ENCODE data around the gene SEMA7A. TPM values are rescaled to one million over a fixed set of nuclear protein-coding genes. Genes with fewer than 3 reads are reported as not detected.
"Not testable (repeated sequence)": the region's sequence is repeated elsewhere in the genome, so short reads cannot be mapped to it uniquely, and the experiment has no call there.

SEMA7A gene
- polyA plus RNA-seq, 4 donors = 0.45 to 4.3 (median 1.6) TPM

DNA sequence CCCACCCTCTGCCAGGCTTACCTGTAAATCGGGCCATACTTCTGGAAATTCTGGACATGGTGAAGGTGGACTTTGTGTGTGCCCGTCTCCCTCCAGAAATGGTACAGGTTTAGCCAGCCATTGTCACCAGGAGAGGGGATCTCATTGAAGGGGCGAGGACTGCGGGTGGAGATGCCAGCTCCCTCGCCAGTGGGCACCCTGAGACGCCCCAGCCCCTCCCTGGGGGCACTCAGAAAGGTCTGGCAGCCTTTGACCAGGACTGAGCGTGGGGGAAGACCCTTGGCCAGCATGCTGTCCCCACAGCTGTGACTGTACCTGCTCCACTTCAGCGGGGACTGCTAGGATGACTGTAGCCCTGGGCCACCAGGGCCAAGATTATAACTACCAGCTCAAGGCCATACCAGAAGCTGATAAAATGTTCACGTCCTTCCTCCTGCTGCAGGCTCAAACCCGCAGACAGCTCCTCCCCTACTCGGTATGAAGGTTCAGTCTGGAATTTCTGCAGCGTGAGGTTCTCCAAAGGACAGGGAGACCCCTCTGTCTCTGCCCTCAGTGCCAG, 66.4 kb downstream of the SEMA7A start, which contains the start of gene CYP11A1:
Gene CYP11A1 (minus strand): TSS at position 351 of the 559 bp plus-strand sequence. CDS start 61 bp downstream, at position 290.
- H3K4me3 ChIP-seq (ENCODE audit: low read depth in 1 of 3, low read length in 3 of 3) = no peak within 1 kb of the TSS
- no peak for FAIRE-seq
- DNase-seq = no peak
- no peaks in the 10 kb centered on the region for H3K36me3 ChIP-seq (ENCODE audit: control insufficient read depth in 3 of 3, insufficient read depth in 2 of 3, low read depth in 1 of 3, low read length in 3 of 3)
- H3K4me1 ChIP-seq (ENCODE audit: control insufficient read depth in 3 of 3, insufficient read depth in 2 of 3, low read depth in 1 of 3, low read length in 2 of 3) = no peaks in the 10 kb centered on the region
- H3K27ac ChIP-seq (ENCODE audit: low read depth in 1 of 3, low read length in 2 of 3) = no peak within 1 kb of the TSS
- H3K27me3 ChIP-seq (ENCODE audit: control insufficient read depth in 3 of 3, insufficient read depth in 3 of 3, low read length in 3 of 3) = peaks cover 3 to 38% (median 12%) of the 10 kb centered on the region in 3 donors
- no peaks in the 10 kb centered on the region for H3K9me3 ChIP-seq (ENCODE audit: control insufficient read depth in 2 of 2, insufficient read depth in 1 of 2, low read depth in 1 of 2, low read length in 1 of 2)
- WGBS, 3 donors = 56 to 81% (median 65%) methylated on average over 12 of the region's 12 CpGs

DNA sequence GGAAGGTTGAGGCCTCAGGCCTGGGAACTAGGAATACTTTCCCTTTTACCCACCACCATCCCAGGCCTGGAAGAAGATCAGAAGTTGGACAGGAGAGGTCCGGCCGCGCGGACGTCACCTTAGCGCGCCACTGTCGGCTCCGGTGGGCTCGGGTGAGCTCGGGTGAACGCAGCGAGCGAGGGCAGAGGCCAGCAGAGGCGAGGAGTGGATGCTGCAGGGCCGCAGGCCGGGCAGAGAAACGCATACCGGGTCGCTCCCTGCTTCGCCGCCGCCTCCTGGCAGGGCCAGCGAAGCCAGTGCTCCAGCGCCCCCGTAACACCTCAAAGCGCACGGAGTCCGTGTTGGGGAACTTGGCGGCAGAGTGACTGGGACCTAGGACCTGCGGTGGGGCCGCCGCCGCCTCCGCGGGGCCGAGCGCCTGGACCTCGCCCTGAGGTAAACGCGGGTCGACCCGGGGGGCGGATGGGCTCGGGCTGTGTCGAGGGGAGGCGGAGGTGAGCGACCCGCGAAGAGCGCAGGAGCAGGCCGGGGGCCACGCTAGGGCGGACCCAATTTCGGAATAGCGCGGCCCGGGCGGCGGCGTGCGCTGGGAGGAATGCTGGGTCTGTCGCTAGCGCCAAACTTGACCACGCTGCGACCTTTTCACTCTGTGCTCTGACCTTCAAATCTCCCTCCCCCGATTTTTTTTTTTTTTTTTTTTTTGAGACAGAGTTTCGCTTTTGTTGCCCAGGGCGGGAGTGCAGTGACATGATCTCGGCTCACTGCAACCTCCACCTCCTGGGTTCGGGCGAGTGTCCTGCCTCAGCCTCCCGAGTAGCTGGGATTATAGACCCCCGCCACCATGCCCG, 67.9 kb downstream of the SEMA7A start:
- H3K27ac ChIP-seq (ENCODE audit: low read depth in 1 of 3, low read length in 2 of 3) = peak overlapping the region in 1 of 3 donors; percentile 36
- peak overlapping the region in 2 of 3 donors; percentile 32 to 49 for H3K4me3 ChIP-seq (ENCODE audit: low read depth in 1 of 3, low read length in 3 of 3)
- DNase-seq = peak in 1 of 2 donors; percentile 68

DNA sequence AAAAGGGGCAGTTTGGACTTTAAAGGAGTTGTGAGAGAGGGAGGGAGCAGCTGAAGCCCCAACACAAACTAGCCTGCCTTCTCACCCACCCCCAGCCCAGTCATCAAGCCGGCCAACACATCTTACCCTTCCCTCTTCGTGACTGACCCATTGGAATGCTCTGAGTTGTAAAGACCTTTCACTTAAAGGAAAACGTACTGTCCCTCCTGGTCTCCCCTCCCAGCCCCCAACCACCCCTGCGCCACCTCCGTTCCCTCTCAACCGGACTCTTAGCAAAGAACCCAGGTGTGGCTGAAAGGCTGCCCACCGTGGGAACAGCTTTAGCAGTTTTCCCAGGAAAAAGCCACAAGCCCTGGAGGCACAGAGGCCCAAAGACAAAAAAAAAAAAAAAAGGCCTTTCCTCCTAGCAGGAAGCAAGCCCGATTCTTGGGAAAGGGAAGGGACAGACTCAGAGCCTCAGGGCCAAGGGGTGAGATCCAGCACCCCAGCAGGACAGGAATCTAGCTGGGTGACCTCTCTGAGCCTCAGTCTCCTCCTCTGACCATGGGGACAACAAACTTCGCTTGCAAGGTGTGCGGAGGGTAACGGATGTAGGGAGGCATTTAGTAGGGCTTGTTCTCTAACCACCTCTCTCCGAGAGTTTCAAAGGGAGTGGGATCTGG, 68.7 kb downstream of the SEMA7A start:
- DNase-seq = no peak
- WGBS, 3 donors = 74 to 86% (median 80%) methylated on average over 12 of the region's 12 CpGs
- FAIRE-seq = no peak
- H3K4me3 ChIP-seq (ENCODE audit: low read depth in 1 of 3, low read length in 3 of 3) = peak overlapping the region in 2 of 3 donors; percentile 32 to 49
- H3K9me3 ChIP-seq (ENCODE audit: control insufficient read depth in 2 of 2, insufficient read depth in 1 of 2, low read depth in 1 of 2, low read length in 1 of 2) = no peaks in the 10 kb centered on the region
- peaks cover 3 to 32% (median 12%) of the 10 kb centered on the region in 3 donors for H3K27me3 ChIP-seq (ENCODE audit: control insufficient read depth in 3 of 3, insufficient read depth in 3 of 3, low read length in 3 of 3)
- H3K4me1 ChIP-seq (ENCODE audit: control insufficient read depth in 3 of 3, insufficient read depth in 2 of 3, low read depth in 1 of 3, low read length in 2 of 3) = no peaks in the 10 kb centered on the region
- H3K36me3 ChIP-seq (ENCODE audit: control insufficient read depth in 3 of 3, insufficient read depth in 2 of 3, low read depth in 1 of 3, low read length in 3 of 3) = no peaks in the 10 kb centered on the region
- peak overlapping the region in 1 of 3 donors; percentile 36 for H3K27ac ChIP-seq (ENCODE audit: low read depth in 1 of 3, low read length in 2 of 3)

More for the DNA sequence above, 67.9 kb downstream of the SEMA7A start:
- no peaks in the 10 kb centered on the region for H3K9me3 ChIP-seq (ENCODE audit: control insufficient read depth in 2 of 2, insufficient read depth in 1 of 2, low read depth in 1 of 2, low read length in 1 of 2)
- WGBS, 3 donors = 2 to 6% (median 5%) methylated on average over 61 to 75 of the region's 75 CpGs
- no peaks in the 10 kb centered on the region for H3K4me1 ChIP-seq (ENCODE audit: control insufficient read depth in 3 of 3, insufficient read depth in 2 of 3, low read depth in 1 of 3, low read length in 2 of 3)
- no peak for FAIRE-seq
- peaks cover 3 to 32% (median 12%) of the 10 kb centered on the region in 3 donors for H3K27me3 ChIP-seq (ENCODE audit: control insufficient read depth in 3 of 3, insufficient read depth in 3 of 3, low read length in 3 of 3)
- no peaks in the 10 kb centered on the region for H3K36me3 ChIP-seq (ENCODE audit: control insufficient read depth in 3 of 3, insufficient read depth in 2 of 3, low read depth in 1 of 3, low read length in 3 of 3)

DNA sequence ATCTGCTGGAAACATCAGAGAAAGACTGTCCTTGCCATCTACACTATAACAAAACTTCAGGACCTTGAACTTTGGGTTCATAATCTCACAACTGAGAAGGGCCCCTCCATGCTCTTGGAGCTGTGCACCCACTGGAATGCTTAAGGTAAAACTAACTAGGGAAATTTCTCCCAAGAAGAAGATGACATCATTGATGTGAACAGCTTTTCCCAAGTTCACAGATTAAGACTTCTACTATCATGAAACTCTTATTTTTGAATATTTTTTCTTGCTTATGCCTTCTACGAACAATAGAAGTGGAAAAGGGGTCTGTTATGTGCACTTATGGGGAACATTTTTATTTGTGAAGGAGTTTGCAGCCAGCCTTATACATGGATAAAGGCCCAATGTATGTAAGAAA, 71.3 kb downstream of the SEMA7A start:
- FAIRE-seq (no peak), DNase-seq (no peak)
- Histone ChIP-seq H3K4me3 (ENCODE audit: low read depth in 1 of 3, low read length in 3 of 3) (no peak overlapping the region), H3K9me3 (ENCODE audit: control insufficient read depth in 2 of 2, insufficient read depth in 1 of 2, low read depth in 1 of 2, low read length in 1 of 2) (no peaks in the 10 kb centered on the region), H3K4me1 (ENCODE audit: control insufficient read depth in 3 of 3, insufficient read depth in 2 of 3, low read depth in 1 of 3, low read length in 2 of 3) (no peaks in the 10 kb centered on the region), H3K36me3 (ENCODE audit: control insufficient read depth in 3 of 3, insufficient read depth in 2 of 3, low read depth in 1 of 3, low read length in 3 of 3) (no peaks in the 10 kb centered on the region), H3K27me3 (ENCODE audit: control insufficient read depth in 3 of 3, insufficient read depth in 3 of 3, low read length in 3 of 3) (peaks cover 3 to 22% (median 6%) of the 10 kb centered on the region in 3 donors), H3K27ac (ENCODE audit: low read depth in 1 of 3, low read length in 2 of 3) (no peak overlapping the region)
- 70 to 92% (median 75%) methylated on average over 1 of the region's 1 CpG for WGBS, 3 donors

DNA sequence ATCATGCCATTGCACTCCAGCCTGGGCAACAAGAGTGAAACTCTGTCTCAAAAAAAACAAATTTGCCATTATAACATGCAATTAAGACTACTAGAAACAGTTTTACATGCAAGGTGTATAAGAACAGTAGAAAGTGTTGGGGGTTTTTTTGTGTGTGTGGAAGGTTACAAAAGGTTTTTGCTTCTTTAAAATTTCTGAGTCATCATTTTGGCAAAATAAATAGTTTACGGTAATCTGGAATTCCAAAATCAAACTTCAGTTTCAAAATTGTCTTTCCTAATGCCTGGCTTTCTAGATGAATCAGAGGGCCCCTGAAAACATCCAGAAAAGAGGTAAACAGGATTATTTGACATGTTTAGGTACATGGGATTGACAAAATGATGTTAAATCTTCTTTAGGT, 72.9 kb downstream of the SEMA7A start:
- not testable (repeated sequence) for DNase-seq; H3K4me1 ChIP-seq (ENCODE audit: control insufficient read depth in 3 of 3, insufficient read depth in 2 of 3, low read depth in 1 of 3, low read length in 2 of 3); H3K36me3 ChIP-seq (ENCODE audit: control insufficient read depth in 3 of 3, insufficient read depth in 2 of 3, low read depth in 1 of 3, low read length in 3 of 3); H3K27ac ChIP-seq (ENCODE audit: low read depth in 1 of 3, low read length in 2 of 3); H3K9me3 ChIP-seq (ENCODE audit: control insufficient read depth in 2 of 2, insufficient read depth in 1 of 2, low read depth in 1 of 2, low read length in 1 of 2); H3K4me3 ChIP-seq (ENCODE audit: low read depth in 1 of 3, low read length in 3 of 3); FAIRE-seq
- H3K27me3 ChIP-seq (ENCODE audit: control insufficient read depth in 3 of 3, insufficient read depth in 3 of 3, low read length in 3 of 3) = peaks cover 3 to 15% (median 4%) of the 10 kb centered on the region in 3 donors
- WGBS, 3 donors = 54 to 72% (median 56%) methylated on average over 1 of the region's 1 CpG

DNA sequence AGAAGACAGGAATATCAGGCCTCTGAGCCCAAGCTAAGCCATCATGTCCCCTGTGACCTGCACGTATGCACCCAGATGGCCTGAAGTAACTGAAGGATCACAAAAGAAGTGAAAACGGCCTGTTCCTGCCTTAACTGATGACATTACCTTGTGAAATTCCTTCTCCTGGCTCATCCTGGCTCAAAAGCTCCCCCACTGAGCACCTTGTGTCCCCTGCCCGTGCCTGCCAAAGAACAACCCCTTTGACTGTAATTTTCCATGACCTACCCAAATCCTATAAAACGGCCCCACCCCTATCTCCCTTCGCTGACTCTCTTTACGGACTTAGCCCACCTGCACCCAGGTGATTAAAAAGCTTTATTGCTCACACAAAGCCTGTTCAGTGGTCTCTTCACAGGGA, 74.4 kb downstream of the SEMA7A start:
- not testable (repeated sequence) for H3K4me3 ChIP-seq (ENCODE audit: low read depth in 1 of 3, low read length in 3 of 3); H3K36me3 ChIP-seq (ENCODE audit: control insufficient read depth in 3 of 3, insufficient read depth in 2 of 3, low read depth in 1 of 3, low read length in 3 of 3); FAIRE-seq; H3K4me1 ChIP-seq (ENCODE audit: control insufficient read depth in 3 of 3, insufficient read depth in 2 of 3, low read depth in 1 of 3, low read length in 2 of 3); H3K27me3 ChIP-seq (ENCODE audit: control insufficient read depth in 3 of 3, insufficient read depth in 3 of 3, low read length in 3 of 3); H3K27ac ChIP-seq (ENCODE audit: low read depth in 1 of 3, low read length in 2 of 3); DNase-seq; H3K9me3 ChIP-seq (ENCODE audit: control insufficient read depth in 2 of 2, insufficient read depth in 1 of 2, low read depth in 1 of 2, low read length in 1 of 2)
- 40 to 57% (median 45%) methylated on average over 6 of the region's 6 CpGs for WGBS, 3 donors

Other genes with a start within 250 kb of the SEMA7A start
- gene STRA6, start 231.2 kb downstream of the SEMA7A start, polyA plus RNA-seq = 1 to 10 TPM in 1 of 4 donors, under 1 TPM in 1, not detected in 2; 0.27 to 8.4 TPM
- gene CCDC33, start 197.6 kb downstream of the SEMA7A start, polyA plus RNA-seq = 1 to 10 TPM in 1 of 4 donors, under 1 TPM in 1, not detected in 2; 0.01 to 1.1 TPM
- 1 to 10 TPM in 1 of 4 donors, under 1 TPM in 3; 0.54 to 2.7 (median 0.73) TPM for gene CYP11A1, start 66.3 kb downstream of the SEMA7A start, polyA plus RNA-seq
- 10 to 100 TPM; 33.3 to 51.7 (median 41.1) TPM for gene UBL7, start 27.2 kb upstream of the SEMA7A start, polyA plus RNA-seq
- 10 to 100 TPM in 1 of 4 donors, 1 to 10 TPM in 3; 4.0 to 11.3 (median 5.4) TPM for gene ARID3B, start 107.3 kb upstream of the SEMA7A start, polyA plus RNA-seq
- gene CLK3, start 181.9 kb upstream of the SEMA7A start, polyA plus RNA-seq = 10 to 100 TPM; 47.8 to 84.5 (median 67.0) TPM

Data from small intestine (tissue), 7 donors.